ENCODE results near the gene EPAS1. TPM values are rescaled to one million over a fixed set of nuclear protein-coding genes. Genes with fewer than 3 reads are reported as not detected.
A peak's percentile ranks its signal among the peaks of the same experiment; 100 is the strongest.

The EPAS1 gene
- total RNA-seq, 6 donors from 2014 or later = 440 to 1,878 (median 1,131) TPM

GRCh38 chr2:46317094-46317486, 19.9 kb downstream of the EPAS1 start:
- Histone ChIP-seq H3K36me3 (peaks cover 0 to 16% (median 4%) of the 10 kb centered on the region in 4 donors), H3K4me3 (peak overlapping the region in 1 of 4 donors; percentile 14), H3K4me1 (peaks cover 69 to 100% (median 94%) of the 10 kb centered on the region in 4 donors), H3K9me3 (no peaks in the 10 kb centered on the region), H3K27me3 (no peaks in the 10 kb centered on the region), H3K27ac (peak overlapping the region; percentile 60 to 98 (median 96))
- WGBS, 2 donors = 54 to 64% methylated on average over 3 of the region's 3 CpGs
- ATAC-seq (ENCODE audit: low FRiP score in 2 of 2) = no peak
- TF ChIP-seq POLR2AphosphoS5 (IDR thresholded peaks at IDR 0.05) (no peak), CTCF (IDR thresholded peaks at IDR 0.05) (no peak), EP300 (IDR thresholded peaks at IDR 0.05) (no peak), POLR2A (IDR thresholded peaks at IDR 0.05) (no peak)
- DNase-seq = no peak

GRCh38 chr2:46318579-46319460, 21.6 kb downstream of the EPAS1 start:
- no peak for TF ChIP-seq EP300 (IDR thresholded peaks at IDR 0.05)
- no peak for TF ChIP-seq POLR2A (IDR thresholded peaks at IDR 0.05)
- TF ChIP-seq CTCF (IDR thresholded peaks at IDR 0.05) = no peak
- TF ChIP-seq POLR2AphosphoS5 (IDR thresholded peaks at IDR 0.05) = no peak
- Histone ChIP-seq H3K4me3 (peak overlapping the region in 1 of 4 donors; percentile 25), H3K9me3 (no peaks in the 10 kb centered on the region), H3K4me1 (peaks cover 77 to 97% (median 89%) of the 10 kb centered on the region in 4 donors), H3K27me3 (no peaks in the 10 kb centered on the region), H3K27ac (peak overlapping the region; percentile 60 to 98 (median 96)), H3K36me3 (peaks cover 0 to 16% (median 4%) of the 10 kb centered on the region in 4 donors)
- WGBS, 2 donors = 57 to 67% methylated on average over 3 of the region's 3 CpGs
- no peak for DNase-seq
- no peak for ATAC-seq (ENCODE audit: low FRiP score in 2 of 2)

GRCh38 chr2:46319711-46320110, 22.5 kb downstream of the EPAS1 start:
- Histone ChIP-seq H3K4me3 (peak overlapping the region in 2 of 4 donors; percentile 19 to 25), H3K9me3 (no peaks in the 10 kb centered on the region), H3K27ac (peak overlapping the region; percentile 50 to 98 (median 96)), H3K4me1 (peaks cover 76 to 96% (median 88%) of the 10 kb centered on the region in 4 donors), H3K27me3 (no peaks in the 10 kb centered on the region), H3K36me3 (peaks cover 0 to 16% (median 4%) of the 10 kb centered on the region in 4 donors)
- WGBS, 2 donors = 42 to 54% methylated on average over 5 of the region's 5 CpGs
- ATAC-seq (ENCODE audit: low FRiP score in 2 of 2) = no peak
- no peak for TF ChIP-seq EP300 (IDR thresholded peaks at IDR 0.05)
- TF ChIP-seq CTCF (IDR thresholded peaks at IDR 0.05) = no peak
- no peak for TF ChIP-seq POLR2AphosphoS5 (IDR thresholded peaks at IDR 0.05)
- TF ChIP-seq POLR2A (IDR thresholded peaks at IDR 0.05) = no peak
- DNase-seq = no peak

GRCh38 chr2:46320141-46320567, 22.9 kb downstream of the EPAS1 start:
- Histone ChIP-seq H3K9me3 (no peaks in the 10 kb centered on the region), H3K4me1 (peaks cover 76 to 93% (median 88%) of the 10 kb centered on the region in 4 donors), H3K4me3 (peak overlapping the region in 2 of 4 donors; percentile 19 to 25), H3K27me3 (no peaks in the 10 kb centered on the region), H3K36me3 (peaks cover 0 to 16% (median 4%) of the 10 kb centered on the region in 4 donors), H3K27ac (peak overlapping the region; percentile 50 to 98 (median 96))
- TF ChIP-seq CTCF (IDR thresholded peaks at IDR 0.05) (no peak), POLR2A (IDR thresholded peaks at IDR 0.05) (no peak), POLR2AphosphoS5 (IDR thresholded peaks at IDR 0.05) (no peak), EP300 (IDR thresholded peaks at IDR 0.05) (no peak)
- ATAC-seq (ENCODE audit: low FRiP score in 2 of 2) (peak in 1 of 2 donors; percentile 12), DNase-seq (no peak)
- whole genome bisulfite sequencing, 2 donors = 43 to 48% methylated on average over 8 of the region's 8 CpGs
